Transverse colon (tissue), 4 donors: Measurements from ENCODE around the gene RHBDD3. TPM values are rescaled to one million over a fixed set of nuclear protein-coding genes. Genes with fewer than 3 reads are reported as not detected.

ENCODE experiments used
- DNase-seq: peaks from one replicate; pipeline ENCODE4 v3.0.0-alpha.2; 2019
- H3K27ac ChIP-seq, 4 donors: fragments of 200-600 bp; sonication (generic); 2 replicates each; pipeline ENCODE4 v1.5.1; 2016 to 2018; ENCODE audit warnings: inconsistent platforms in 4 of 4
- H3K27me3 ChIP-seq: fragments of 200-600 bp; sonication (generic); 2 replicates; pipeline ENCODE4 v1.5.1; 2017; ENCODE audit warnings: inconsistent platforms
- H3K36me3 ChIP-seq, 4 donors: fragments of 200-600 bp; sonication (generic); 2 replicates each; pipeline ENCODE4 v1.5.1; 2017 to 2019; ENCODE audit warnings: inconsistent platforms in 4 of 4
- H3K4me1 ChIP-seq, 4 donors: fragments of 200-600 bp; sonication (generic); 2 replicates each; pipeline ENCODE4 v1.5.1; 2017 to 2020; ENCODE audit warnings: inconsistent platforms in 4 of 4
- H3K4me3 ChIP-seq, 4 donors: fragments of 200-600 bp; sonication (generic); 1 replicate in 1 of 4; 2 replicates in 3 of 4; pipeline versions ENCODE4 v1.5.1 to v1.6.1; 2017 to 2019; ENCODE audit warnings: inconsistent platforms in 4 of 4
- H3K9me3 ChIP-seq, 2 donors: fragments of 200-600 bp; sonication (generic); 2 replicates each; pipeline ENCODE4 v1.5.1; 2017 to 2019; ENCODE audit warnings: inconsistent platforms in 2 of 2
- CTCF ChIP-seq, 5 experiments: fragments of 200-600 bp in 3 of 5; fragments of 450-650 bp in 2 of 5; sonication (generic) in 3 of 5; IDR thresholded peaks; 1 replicate in 2 of 5; 2 replicates in 3 of 5; pipeline ENCODE4 v1.5.1; 2016 to 2017; ENCODE audit warnings: antibody characterized with exemption in 5 of 5, inconsistent platforms in 3 of 5, mild to moderate bottlenecking in 2 of 5, moderate library complexity in 1 of 5
- EP300 ChIP-seq: sonication (generic); formaldehyde crosslinking; IDR thresholded peaks from one replicate; pipeline ENCODE4 v1.6.1; 2017; ENCODE audit warnings: antibody characterized with exemption, low read depth
- POLR2A ChIP-seq: fragments of 450-650 bp; IDR thresholded peaks from one replicate; pipeline ENCODE4 v1.6.1; 2016; ENCODE audit warnings: antibody characterized with exemption, mild to moderate bottlenecking, moderate library complexity
- POLR2AphosphoS5 ChIP-seq, 3 donors: sonication (generic); formaldehyde crosslinking; IDR thresholded peaks; one replicate each; pipeline ENCODE4 v1.6.1; 2016; ENCODE audit warnings: antibody characterized with exemption in 3 of 3
- WGBS, 2 donors: methylation state at CpG; one replicate each; pipeline ENCODE4 v1.1.5; 2018; ENCODE audit warnings: low coverage in 1 of 2; 5-methylcytosine and 5-hydroxymethylcytosine counted together
- in situ Hi-C, 4 donors: fragments of 200-750 bp; cut with MboI; loops; one replicate each; pipeline versions ENCODE4 v1.15.0 to v1.15.1; 2017; ENCODE audit warnings: low sequenced_read_pairs in 3 of 4, low pct_ligation_motif_present in 1 of 4, low pct_unique_long_range_greater_than_20kb in 1 of 4
- intact Hi-C: fragments of 100-400 bp; cut with DNase I; formaldehyde crosslinking; loops from one replicate; pipeline ENCODE4 v1.15.1; 2023; ENCODE audit warnings: low total_unique reads
- total RNA-seq, 4 donors: library from RNA; depleted of rRNA; stranded (reverse); fragments of >200 nt; gene quantifications; one replicate each; pipeline ENCODE4 v1.1.0, GENCODE V29; 2016

The RHBDD3 gene
- total RNA-seq, 4 donors from 2014 or later, result 20.9 to 131 (median 31.5) TPM

- H3K9me3 ChIP-seq, result no peaks in the 10 kb centered on the region
- peaks cover 28 to 69% (median 41%) of the 10 kb centered on the region in 4 donors for H3K4me1 ChIP-seq
- WGBS, 2 donors, result 35% methylated on average over 3 of the region's 3 CpGs
- TF ChIP-seq POLR2AphosphoS5 (IDR thresholded peaks at IDR 0.05) (no peak), CTCF (IDR thresholded peaks at IDR 0.05) (peak in 1 of 5 experiments; percentile 39)
- no peak for DNase-seq
- no peaks in the 10 kb centered on the region for H3K27me3 ChIP-seq
- H3K27ac ChIP-seq, result peak overlapping the region; percentile 41 to 59 (median 45)
- H3K4me3 ChIP-seq, result no peak overlapping the region
- intact Hi-C loops, result no loop called here
- H3K36me3 ChIP-seq, result peaks cover 0 to 67% (median 23%) of the 10 kb centered on the region in 4 donors
- in situ Hi-C loops, result loop anchor here in 1 of 4 donors (25.0 kb wide), 1 partner anchor 111 kb away; the partner anchor contains the start of gene AP1B1
Measured at GRCh38 chr22:29275819-29276565, 8.2 kb upstream of the RHBDD3 start.

- no peak for DNase-seq
- H3K27ac ChIP-seq, result peak overlapping the region; percentile 14 to 43 (median 42)
- intact Hi-C loops (no loop called here), in situ Hi-C loops (loop anchor here in 1 of 4 donors (25.0 kb wide), 1 partner anchor 112 kb away; the partner anchor contains the start of gene AP1B1)
- no peak overlapping the region for H3K4me3 ChIP-seq
- H3K36me3 ChIP-seq, result peaks cover 0 to 65% (median 22%) of the 10 kb centered on the region in 4 donors
- H3K4me1 ChIP-seq, result peaks cover 29 to 77% (median 48%) of the 10 kb centered on the region in 4 donors
- 47 to 60% methylated on average over 3 of the region's 3 CpGs for WGBS, 2 donors
- no peaks in the 10 kb centered on the region for H3K27me3 ChIP-seq
- TF ChIP-seq POLR2A (no peak), POLR2AphosphoS5 (IDR thresholded peaks at IDR 0.05) (no peak), CTCF (IDR thresholded peaks at IDR 0.05) (no peak), EP300 (no peak)
- no peaks in the 10 kb centered on the region for H3K9me3 ChIP-seq
Measured at GRCh38 chr22:29275167-29275566, 7.4 kb upstream of the RHBDD3 start.

- in situ Hi-C loops (no loop called here), intact Hi-C loops (no loop called here)
- WGBS, 2 donors, result 69 to 72% methylated on average over 2 of the region's 2 CpGs
- Histone ChIP-seq H3K36me3 (peaks cover 0 to 45% (median 10%) of the 10 kb centered on the region in 4 donors), H3K27ac (no peak overlapping the region), H3K27me3 (no peaks in the 10 kb centered on the region), H3K4me3 (no peak overlapping the region), H3K4me1 (peaks cover 27 to 85% (median 59%) of the 10 kb centered on the region in 4 donors), H3K9me3 (no peaks in the 10 kb centered on the region)
- TF ChIP-seq CTCF (IDR thresholded peaks at IDR 0.05), result no peak
- TF ChIP-seq POLR2A, result no peak
- no peak for TF ChIP-seq EP300
- TF ChIP-seq POLR2AphosphoS5 (IDR thresholded peaks at IDR 0.05), result no peak
- DNase-seq, result no peak
Measured at GRCh38 chr22:29272624-29273023, 4.8 kb upstream of the RHBDD3 start.

- intact Hi-C loops (no loop called here), in situ Hi-C loops (no loop called here)
- H3K27me3 ChIP-seq, result no peaks in the 10 kb centered on the region
- peaks cover 25 to 82% (median 60%) of the 10 kb centered on the region in 4 donors for H3K4me1 ChIP-seq
- peak overlapping the region; percentile 97 to 100 (median 100) for H3K27ac ChIP-seq
- H3K4me3 ChIP-seq, result peak overlapping the region in 3 of 4 donors; percentile 84 to 97 (median 87)
- TF ChIP-seq POLR2A (no peak), POLR2AphosphoS5 (IDR thresholded peaks at IDR 0.05) (no peak), CTCF (IDR thresholded peaks at IDR 0.05) (no peak), EP300 (no peak)
- peaks cover 0 to 33% (median 10%) of the 10 kb centered on the region in 4 donors for H3K36me3 ChIP-seq
- WGBS, 2 donors, result 24 to 26% methylated on average over 4 to 9 of the region's 9 CpGs
- H3K9me3 ChIP-seq, result no peaks in the 10 kb centered on the region
- DNase-seq, result no peak
Measured at GRCh38 chr22:29270475-29271271, 2.9 kb upstream of the RHBDD3 start.
